K562 (cell line): ENCODE data around the gene VSIG1. TPM values are rescaled to one million over a fixed set of nuclear protein-coding genes. Genes with fewer than 3 reads are reported as not detected.

Experiments used
- ATAC-seq: fragments of 200-7000 bp; cut with Tn5 transposase; 3 replicates; pipeline ENCODE4 v1.9.1; 2020; ENCODE audit warnings: moderate library complexity
- BruUV-seq: library from RNA; stranded (reverse); fragments of 400-500 nt; replicated peaks from 2 replicates; lab custom pipeline; 2021; lab: Mats Ljungman, UMichigan
- CTCF ChIA-PET: fragments of 300-600 bp; formaldehyde crosslinking; extraction: SDS; loops from one replicate; lab custom pipeline; 2021; ENCODE audit warnings: low intra/inter-chr PET ratio; lab: Yijun Ruan, JAX
- POLR2A ChIA-PET: fragments of 300-600, 350-650 bp; sonication (Branson Sonifier 250); formaldehyde crosslinking; extraction: SDS; loops from one replicate; lab custom pipeline; 2021; ENCODE audit warnings: antibody characterized with exemption, inconsistent platforms; lab: Yijun Ruan, JAX
- DNase-seq, 4 experiments: peaks; one replicate each; pipeline versions ENCODE4 v3.0.0 to v3.0.0-alpha.2; 2011 to 2018; ENCODE audit warnings: low spot score in 3 of 4, mixed read lengths in 3 of 4; ENCODE audit errors: extremely low read depth in 1 of 4
- FAIRE-seq: peaks from 2 replicates; lab custom pipeline; 2011; peaks lifted over from hg19 to GRCh38; lab: Jason Lieb, UNC
- H2AFZ ChIP-seq: 2 replicates; pipeline ENCODE4 v1.6.0; 2011; ENCODE audit warnings: low read depth, low read length, control low read depth, inconsistent platforms
- H3K27ac ChIP-seq: fragments of 200-600 bp; 3 replicates; pipeline ENCODE4 v1.8.0; 2011; ENCODE audit warnings: low read depth, mild to moderate bottlenecking, control low read depth, inconsistent platforms, low read length, moderate library complexity, mixed read lengths; ENCODE audit errors: extremely low read depth
- H3K27me3 ChIP-seq, 2 experiments: fragments of 300-600 bp in 1 of 2; 2 replicates in 1 of 2; 3 replicates in 1 of 2; pipeline versions ENCODE4 v1.6.0 to v1.8.0; 2011; ENCODE audit warnings: inconsistent platforms in 2 of 2, low read length in 2 of 2, mild to moderate bottlenecking in 1 of 2, mixed read lengths in 1 of 2, moderate library complexity in 1 of 2; ENCODE audit not compliant: control insufficient read depth in 2 of 2, insufficient read depth in 2 of 2
- H3K36me3 ChIP-seq: fragments of 300-600 bp; 3 replicates; pipeline ENCODE4 v1.8.0; 2011; ENCODE audit warnings: mild to moderate bottlenecking, low read length, inconsistent platforms; ENCODE audit not compliant: control insufficient read depth, insufficient read depth
- H3K4me1 ChIP-seq, 2 experiments: fragments of 200-600 bp in 1 of 2; replicated peaks in 1 of 2; 2 replicates in 1 of 2; 3 replicates in 1 of 2; pipeline versions ENCODE4 v1.5.1 to v1.8.0; 2011; ENCODE audit warnings: inconsistent platforms in 2 of 2, low read length in 2 of 2, mild to moderate bottlenecking in 1 of 2, mixed read lengths in 1 of 2, moderate library complexity in 1 of 2; ENCODE audit not compliant: control insufficient read depth in 2 of 2, insufficient read depth in 2 of 2
- H3K4me2 ChIP-seq: 2 replicates; pipeline ENCODE4 v1.6.1; 2011; ENCODE audit warnings: low read length, control low read depth, inconsistent platforms, mixed read lengths; ENCODE audit not compliant: insufficient read depth
- H3K4me3 ChIP-seq: fragments of 200-600 bp; sonication (generic), shearing (Covaris generic); 2 replicates; pipeline ENCODE4 v1.5.1; 2016; ENCODE audit warnings: control low read depth, inconsistent platforms
- H3K79me2 ChIP-seq: fragments of 200-600 bp; 3 replicates; pipeline ENCODE4 v1.8.0; 2011; ENCODE audit warnings: low read length, inconsistent platforms; ENCODE audit not compliant: control insufficient read depth, insufficient read depth
- H3K9ac ChIP-seq, 2 experiments: 2 replicates each; pipeline versions ENCODE4 v1.6.0 to v1.6.1; 2011; ENCODE audit warnings: low read depth in 2 of 2, low read length in 2 of 2, control low read depth in 1 of 2, inconsistent platforms in 1 of 2, mild to moderate bottlenecking in 1 of 2, mixed read lengths in 1 of 2; ENCODE audit not compliant: insufficient read depth in 1 of 2
- H3K9me1 ChIP-seq: one replicate; pipeline ENCODE4 v1.6.0; 2011; ENCODE audit warnings: inconsistent platforms, mild to moderate bottlenecking, low read length, moderate library complexity; ENCODE audit not compliant: control insufficient read depth, insufficient read depth
- H3K9me3 ChIP-seq: replicated peaks from 2 replicates; pipeline ENCODE4 v1.5.1; 2011; ENCODE audit warnings: low read depth, low read length, inconsistent platforms; ENCODE audit not compliant: control insufficient read depth, insufficient read depth
- H4K20me1 ChIP-seq: replicated peaks from 2 replicates; pipeline ENCODE4 v1.6.1; 2011; ENCODE audit warnings: low read length, inconsistent platforms, mixed read lengths; ENCODE audit not compliant: control insufficient read depth, insufficient read depth
- FOXP1 ChIP-seq: sonication (generic); formaldehyde crosslinking; IDR thresholded peaks from 2 replicates; pipeline ENCODE4 v1.8.0; 2022; ENCODE audit warnings: mild to moderate bottlenecking, missing genetic modification reagents
- HDAC3 ChIP-seq: fragments of 450-650 bp; IDR thresholded peaks from 2 replicates; pipeline ENCODE4 v1.6.1; 2018; ENCODE audit warnings: borderline replicate concordance, mild to moderate bottlenecking, moderate library complexity; ENCODE audit not compliant: partially characterized antibody
- IRF2 ChIP-seq: sonication (generic); formaldehyde crosslinking; IDR thresholded peaks from 2 replicates; pipeline ENCODE4 v1.8.1; 2022; ENCODE audit warnings: mild to moderate bottlenecking, missing genetic modification reagents
- KLF1 ChIP-seq: fragments of 450-650 bp; IDR thresholded peaks from 2 replicates; pipeline ENCODE4 v1.6.1; 2016; ENCODE audit warnings: missing genetic modification characterization, missing compliant biosample characterization
- MAFK ChIP-seq: IDR thresholded peaks from 2 replicates; pipeline ENCODE4 v1.6.1; 2011; ENCODE audit warnings: low read length, improper control_type of control experiment
- MTA1 ChIP-seq: fragments of 450-650 bp; IDR thresholded peaks from 2 replicates; pipeline ENCODE4 v1.6.1; 2017; ENCODE audit warnings: borderline replicate concordance
- OTX1 ChIP-seq: fragments of 450-650 bp; formaldehyde crosslinking; IDR thresholded peaks from 2 replicates; pipeline ENCODE4 v1.4.0; 2022; ENCODE audit warnings: mild to moderate bottlenecking
- RFX5 ChIP-seq: IDR thresholded peaks from 2 replicates; pipeline ENCODE4 v1.6.1; 2011; ENCODE audit warnings: low read depth, mild to moderate bottlenecking, improper control_type of control experiment, low read length
- XRCC5 ChIP-seq: fragments of 200-400 bp; formaldehyde crosslinking; IDR thresholded peaks from 2 replicates; pipeline ENCODE4 v1.6.1; 2017; ENCODE audit warnings: low read depth, mild to moderate bottlenecking, low read length
- ZBED1 ChIP-seq: IDR thresholded peaks from 2 replicates; pipeline ENCODE4 v1.6.1; 2014
- ZNF699 ChIP-seq: fragments of 250-450 bp; sonication (Bioruptor Pico); IDR thresholded peaks from 2 replicates; pipeline ENCODE4 v1.8.0; 2021; ENCODE audit warnings: mild to moderate bottlenecking, moderate library complexity; ENCODE audit not compliant: insufficient replicate concordance
- ZNF764 ChIP-seq: fragments of 250-450 bp; sonication (Bioruptor Pico); IDR thresholded peaks from 2 replicates; pipeline ENCODE4 v1.4.0; 2020; ENCODE audit warnings: low read depth, mild to moderate bottlenecking, moderate library complexity
- WGBS: fragments of 100-300 bp; shearing (Covaris generic); methylation state at CpG from one replicate; pipeline ENCODE4 v1.1.6; 2016; ENCODE audit warnings: low coverage, mixed read lengths; ENCODE audit not compliant: insufficient coverage; ENCODE audit errors: missing lambda C conversion rate; 5-methylcytosine and 5-hydroxymethylcytosine counted together
- in situ Hi-C: fragments of 300-500 bp; cut with MboI; formaldehyde crosslinking; loops from 4 replicates; pipeline ENCODE4 v1.15.0; 2018; ENCODE audit warnings: inconsistent platforms, mixed read lengths
- intact Hi-C: fragments of 100-400 bp; cut with micrococcal nuclease; formaldehyde crosslinking; loops from 2 replicates; pipeline ENCODE4 v1.14.2; 2022
- polyA plus RNA-seq, 8 experiments: library from polyadenylated mRNA; depleted of rRNA in 4 of 8; stranded (reverse) in 5 of 8; unstranded in 3 of 8; fragments of >200 nt; fragmentation: Nextera tagmentation in 2 of 8; fragmentation: Illumina TruSeq in 1 of 8; extraction: Ambion mirVana in 2 of 8; extraction: Trizol in 1 of 8; gene quantifications; 2 replicates each; pipeline versions ENCODE4 v1.2.1 to v1.2.3, GENCODE V29; 2011 to 2014; ENCODE audit warnings: inconsistent platforms in 1 of 8, missing spikeins in 1 of 8
- total RNA-seq, 7 experiments: library from RNA; depleted of rRNA in 6 of 7; stranded (reverse); fragments of >200 nt in 6 of 7; fragmentation: Illumina TruSeq in 2 of 7; extraction: Trizol in 2 of 7; gene quantifications; 2 replicates each; pipeline versions ENCODE4 v1.2.1 to v1.2.3, GENCODE V29; 2011 to 2021; ENCODE audit warnings: low replicate concordance in 1 of 7
- TF ChIP-seq, protein P1 (sequence below): fragments of 250-450 bp; sonication (Bioruptor Pico); IDR thresholded peaks from 2 replicates; pipeline ENCODE4 v1.9.0; 2021; ENCODE audit warnings: mild to moderate bottlenecking
- TF ChIP-seq, protein P2 (sequence below), 3 experiments: IDR thresholded peaks in 2 of 3; conservative IDR thresholded peaks in 1 of 3; 2 replicates each; pipeline ENCODE4 v1.5.1; 2011 to 2012; ENCODE audit warnings: low read length in 3 of 3, mild to moderate bottlenecking in 3 of 3, control low read depth in 2 of 3, improper control_type of control experiment in 1 of 3, inconsistent platforms in 1 of 3, low read depth in 1 of 3, mixed read lengths in 1 of 3, moderate library complexity in 1 of 3; ENCODE audit not compliant: insufficient read depth in 2 of 3

Gene VSIG1
- total and polyA plus RNA-seq, 9 of the 15 experiments (the other 6 are each of a cell fraction or from before 2014, with no cell fraction given) = not detected

- FAIRE-seq = no peak
- no peaks in the 10 kb centered on the region for H3K4me1 ChIP-seq
- H3K9me1 ChIP-seq = no peaks in the 10 kb centered on the region
- H2AFZ ChIP-seq = no peak overlapping the region
- H4K20me1 ChIP-seq = no peaks in the 10 kb centered on the region
- H3K4me2 ChIP-seq = no peak overlapping the region
- intact Hi-C loops (no loop called here), in situ Hi-C loops (no loop called here)
- 0% methylated on average over 3 of the region's 3 CpGs for WGBS
- TF ChIP-seq MAFK = no peak
- no peak for TF ChIP-seq KLF1 (tag)
- no peak for ATAC-seq
- no peak for DNase-seq
- H3K9ac ChIP-seq = no peak overlapping the region
- H3K27ac ChIP-seq = no peak overlapping the region
- POLR2A ChIA-PET = no interaction called here
- no peaks in the 10 kb centered on the region for H3K27me3 ChIP-seq
- no peaks in the 10 kb centered on the region for H3K36me3 ChIP-seq
- no peak overlapping the region for H3K4me3 ChIP-seq
- CTCF ChIA-PET = interaction anchor here (2.2 kb wide), 1 partner anchor 52 kb away, joined by 18 read pairs; no protein-coding TSS in a partner anchor
- H3K79me2 ChIP-seq = no peaks in the 10 kb centered on the region
- no peaks in the 10 kb centered on the region for H3K9me3 ChIP-seq
- no TSS peak for BruUV-seq
These were observed 25.4 kb upstream of the VSIG1 start for GRCh38 chrX:108019382-108019875.

- no peaks in the 10 kb centered on the region for H3K79me2 ChIP-seq
- H3K4me2 ChIP-seq = no peak overlapping the region
- DNase-seq = peak; percentile 11 to 21 (median 16)
- H3K27me3 ChIP-seq = no peaks in the 10 kb centered on the region
- intact Hi-C loops (loop anchor here (1.0 to 10.0 kb wide), 4 partner anchors 42 to 514 kb away; no protein-coding TSS in a partner anchor), in situ Hi-C loops (no loop called here)
- H3K9me1 ChIP-seq = no peaks in the 10 kb centered on the region
- no peak for FAIRE-seq
- 0% methylated on average over 2 of the region's 2 CpGs for WGBS
- no peaks in the 10 kb centered on the region for H3K9me3 ChIP-seq
- BruUV-seq = no TSS peak
- H3K9ac ChIP-seq = no peak overlapping the region
- H2AFZ ChIP-seq = no peak overlapping the region
- CTCF ChIA-PET = interaction anchor here (2.2 kb wide), 1 partner anchor 51 kb away, joined by 18 read pairs; no protein-coding TSS in a partner anchor
- POLR2A ChIA-PET = interaction anchor here (0.5 kb wide), 1 partner anchor 61 kb away, joined by 4 read pairs; no protein-coding TSS in a partner anchor
- no peaks in the 10 kb centered on the region for H3K36me3 ChIP-seq
- 0 out of 3 replicates have a peak, but pooled peaks have one; percentile 53 for ATAC-seq
- H3K27ac ChIP-seq = no peak overlapping the region
- no peaks in the 10 kb centered on the region for H4K20me1 ChIP-seq
- H3K4me1 ChIP-seq = no peaks in the 10 kb centered on the region
- no peak overlapping the region for H3K4me3 ChIP-seq
- TF ChIP-seq ZNF764 (CRISPR knock-in tag) (no peak), ZNF699 (CRISPR knock-in tag) (no peak), XRCC5 (no peak), HDAC3 (no peak), MTA1 (no peak), OTX1 (CRISPR knock-in tag) (no peak), FOXP1 (CRISPR knock-in tag) (no peak), RFX5 (no peak), ZBED1 (no peak), IRF2 (CRISPR knock-in tag) (no peak)
- TF ChIP-seq, protein P1, sequence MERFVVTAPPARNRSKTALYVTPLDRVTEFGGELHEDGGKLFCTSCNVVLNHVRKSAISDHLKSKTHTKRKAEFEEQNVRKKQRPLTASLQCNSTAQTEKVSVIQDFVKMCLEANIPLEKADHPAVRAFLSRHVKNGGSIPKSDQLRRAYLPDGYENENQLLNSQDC (CRISPR knock-in tag) = no peak
- TF ChIP-seq, protein P2, sequence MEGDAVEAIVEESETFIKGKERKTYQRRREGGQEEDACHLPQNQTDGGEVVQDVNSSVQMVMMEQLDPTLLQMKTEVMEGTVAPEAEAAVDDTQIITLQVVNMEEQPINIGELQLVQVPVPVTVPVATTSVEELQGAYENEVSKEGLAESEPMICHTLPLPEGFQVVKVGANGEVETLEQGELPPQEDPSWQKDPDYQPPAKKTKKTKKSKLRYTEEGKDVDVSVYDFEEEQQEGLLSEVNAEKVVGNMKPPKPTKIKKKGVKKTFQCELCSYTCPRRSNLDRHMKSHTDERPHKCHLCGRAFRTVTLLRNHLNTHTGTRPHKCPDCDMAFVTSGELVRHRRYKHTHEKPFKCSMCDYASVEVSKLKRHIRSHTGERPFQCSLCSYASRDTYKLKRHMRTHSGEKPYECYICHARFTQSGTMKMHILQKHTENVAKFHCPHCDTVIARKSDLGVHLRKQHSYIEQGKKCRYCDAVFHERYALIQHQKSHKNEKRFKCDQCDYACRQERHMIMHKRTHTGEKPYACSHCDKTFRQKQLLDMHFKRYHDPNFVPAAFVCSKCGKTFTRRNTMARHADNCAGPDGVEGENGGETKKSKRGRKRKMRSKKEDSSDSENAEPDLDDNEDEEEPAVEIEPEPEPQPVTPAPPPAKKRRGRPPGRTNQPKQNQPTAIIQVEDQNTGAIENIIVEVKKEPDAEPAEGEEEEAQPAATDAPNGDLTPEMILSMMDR (IDR thresholded peaks at IDR 0.05 in 2 of 3, conservative IDR thresholded peaks at IDR 0.05 in 1 of 3; ENCODE audit: insufficient read depth in 2 of 3, low read depth in 1 of 3, low read length in 3 of 3) = peak; percentile 51 to 58 (median 56)
These were observed 24.2 kb upstream of the VSIG1 start for GRCh38 chrX:108020631-108021030.
